ENCODE data around the gene HCCS. TPM values are rescaled to one million over a fixed set of nuclear protein-coding genes. Genes with fewer than 3 reads are reported as not detected.
"Not testable (repeated sequence)": the region's sequence is repeated elsewhere in the genome, so short reads cannot be mapped to it uniquely, and the experiment has no call there.

The HCCS gene
- total RNA-seq, 2 donors from 2014 or later, result 20.1 to 24.7 TPM

DNA sequence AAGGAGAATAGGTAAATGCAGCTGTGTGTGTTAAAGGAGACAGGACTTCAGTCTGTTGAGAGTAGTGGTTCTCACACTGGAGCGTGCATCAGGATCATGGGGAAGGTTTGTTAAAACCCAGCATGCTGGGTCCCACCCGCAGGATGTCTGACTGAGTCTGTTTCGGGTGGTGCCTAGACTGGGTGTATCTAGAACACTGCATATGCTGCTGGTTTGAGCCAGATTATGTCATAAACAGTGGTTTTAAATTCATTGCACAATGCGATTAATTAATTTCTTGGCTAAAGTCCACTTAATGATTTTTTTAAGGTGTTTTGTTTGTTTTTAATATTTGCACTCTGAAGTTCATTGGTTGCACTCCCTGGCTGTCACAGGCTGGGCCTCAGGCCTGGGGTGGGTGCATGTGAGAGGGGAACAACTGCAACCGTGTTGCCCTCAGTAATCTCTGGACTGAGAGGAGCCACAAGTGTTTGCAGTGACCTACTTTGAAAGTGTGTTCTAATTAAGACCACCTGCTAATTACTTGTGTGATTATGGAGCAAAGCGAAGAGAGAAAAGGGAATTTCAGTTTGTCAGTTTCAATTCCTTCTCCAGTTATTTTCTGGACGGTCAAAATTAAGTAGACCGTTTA is 8.3 kb downstream of the HCCS start:
- H3K27ac Mint-ChIP-seq, result no peak overlapping the region
- WGBS, 2 experiments (ENCODE audit: insufficient coverage in 1 of 2, insufficient read length in 1 of 2), result 96 to 100% methylated on average over 4 to 8 of the region's 8 CpGs
- no peak for DNase-seq
- H3K27me3 ChIP-seq (ENCODE audit: control insufficient read depth, insufficient read depth, low read length, poor library complexity, severe bottlenecking), result no peaks in the 10 kb centered on the region
- H3K4me1 ChIP-seq (ENCODE audit: control insufficient read depth, insufficient read depth, low read length), result no peaks in the 10 kb centered on the region
- peaks cover 54% of the 10 kb centered on the region for H3K36me3 Mint-ChIP-seq (ENCODE audit: low read depth)
- H3K4me3 ChIP-seq (ENCODE audit: low read length), result no peak overlapping the region
- H3K4me3 Mint-ChIP-seq, result no peak overlapping the region
- peaks cover 76% of the 10 kb centered on the region for H3K36me3 ChIP-seq (ENCODE audit: control insufficient read depth, insufficient read depth, low read length)
- H3K4me1 Mint-ChIP-seq, result no peaks in the 10 kb centered on the region
- H3K9me3 ChIP-seq (ENCODE audit: control insufficient read depth, low read length), result no peaks in the 10 kb centered on the region
- no peaks in the 10 kb centered on the region for H3K27me3 Mint-ChIP-seq (ENCODE audit: insufficient read depth)
- H3K27ac ChIP-seq (ENCODE audit: low read depth, low read length), result no peak overlapping the region
- H3K9me3 Mint-ChIP-seq, result peaks cover 29% of the 10 kb centered on the region
- no peak overlapping the region for H3K9ac ChIP-seq (ENCODE audit: extremely low read depth, low read length, poor library complexity, severe bottlenecking)
- TF ChIP-seq, protein P1, sequence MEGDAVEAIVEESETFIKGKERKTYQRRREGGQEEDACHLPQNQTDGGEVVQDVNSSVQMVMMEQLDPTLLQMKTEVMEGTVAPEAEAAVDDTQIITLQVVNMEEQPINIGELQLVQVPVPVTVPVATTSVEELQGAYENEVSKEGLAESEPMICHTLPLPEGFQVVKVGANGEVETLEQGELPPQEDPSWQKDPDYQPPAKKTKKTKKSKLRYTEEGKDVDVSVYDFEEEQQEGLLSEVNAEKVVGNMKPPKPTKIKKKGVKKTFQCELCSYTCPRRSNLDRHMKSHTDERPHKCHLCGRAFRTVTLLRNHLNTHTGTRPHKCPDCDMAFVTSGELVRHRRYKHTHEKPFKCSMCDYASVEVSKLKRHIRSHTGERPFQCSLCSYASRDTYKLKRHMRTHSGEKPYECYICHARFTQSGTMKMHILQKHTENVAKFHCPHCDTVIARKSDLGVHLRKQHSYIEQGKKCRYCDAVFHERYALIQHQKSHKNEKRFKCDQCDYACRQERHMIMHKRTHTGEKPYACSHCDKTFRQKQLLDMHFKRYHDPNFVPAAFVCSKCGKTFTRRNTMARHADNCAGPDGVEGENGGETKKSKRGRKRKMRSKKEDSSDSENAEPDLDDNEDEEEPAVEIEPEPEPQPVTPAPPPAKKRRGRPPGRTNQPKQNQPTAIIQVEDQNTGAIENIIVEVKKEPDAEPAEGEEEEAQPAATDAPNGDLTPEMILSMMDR (conservative IDR thresholded peaks at IDR 0.05), result no peak

DNA sequence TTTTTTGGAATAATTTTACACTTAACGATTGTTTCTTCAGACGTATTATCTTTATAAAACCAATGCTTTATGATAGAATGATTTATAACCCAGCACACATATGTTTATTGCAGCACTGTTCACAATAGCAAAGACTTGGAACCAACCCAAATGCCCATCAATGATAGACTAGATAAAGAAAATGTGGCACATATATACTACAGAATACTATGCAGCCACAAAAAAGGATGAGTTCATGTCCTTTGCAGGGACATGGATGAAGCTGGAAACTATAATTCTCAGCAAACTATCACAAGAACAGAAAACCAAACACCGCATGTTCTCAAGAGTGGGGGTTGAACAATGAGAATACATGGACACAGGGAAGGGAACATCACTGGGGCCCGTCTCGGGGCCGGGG is 12.0 kb downstream of the HCCS start:
- not testable (repeated sequence) for H3K4me1 Mint-ChIP-seq; H3K27ac Mint-ChIP-seq; H3K27me3 ChIP-seq (ENCODE audit: control insufficient read depth, insufficient read depth, low read length, poor library complexity, severe bottlenecking); H3K4me3 Mint-ChIP-seq; H3K27ac ChIP-seq (ENCODE audit: low read depth, low read length); H3K4me1 ChIP-seq (ENCODE audit: control insufficient read depth, insufficient read depth, low read length); DNase-seq; H3K27me3 Mint-ChIP-seq (ENCODE audit: insufficient read depth); H3K9ac ChIP-seq (ENCODE audit: extremely low read depth, low read length, poor library complexity, severe bottlenecking); H3K9me3 ChIP-seq (ENCODE audit: control insufficient read depth, low read length); H3K4me3 ChIP-seq (ENCODE audit: low read length)
- no CpG with 5 or more reads among the region's 6 CpGs for WGBS, 2 experiments (ENCODE audit: insufficient coverage in 1 of 2, insufficient read length in 1 of 2)
- Mint-ChIP-seq H3K9me3 (peaks cover 24% of the 10 kb centered on the region), H3K36me3 (ENCODE audit: low read depth) (peaks cover 34% of the 10 kb centered on the region)
- H3K36me3 ChIP-seq (ENCODE audit: control insufficient read depth, insufficient read depth, low read length), result peaks cover 40% of the 10 kb centered on the region

DNA sequence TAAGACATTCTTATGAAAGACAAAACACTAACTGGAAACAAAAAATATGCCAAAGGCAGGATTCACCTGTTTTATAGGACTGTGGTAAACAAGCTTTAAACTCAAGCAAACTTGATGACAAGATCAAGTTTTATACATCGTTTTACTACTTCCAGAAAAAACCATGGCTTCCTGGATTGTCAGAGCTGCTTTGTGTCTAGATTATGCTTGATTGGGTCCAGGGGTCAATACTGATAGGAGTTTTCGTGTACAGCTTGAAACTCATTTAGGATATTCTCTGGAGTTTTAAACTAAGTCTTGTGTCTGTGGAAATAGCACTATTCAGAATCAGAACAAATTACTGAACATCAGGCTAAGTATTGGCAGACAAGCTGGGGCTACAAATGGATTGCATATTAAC is 13.0 kb downstream of the HCCS start:
- peaks cover 29% of the 10 kb centered on the region for H3K36me3 Mint-ChIP-seq (ENCODE audit: low read depth)
- H3K27ac ChIP-seq (ENCODE audit: low read depth, low read length), result no peak overlapping the region
- no peaks in the 10 kb centered on the region for H3K27me3 Mint-ChIP-seq (ENCODE audit: insufficient read depth)
- peaks cover 28% of the 10 kb centered on the region for H3K9me3 Mint-ChIP-seq
- H3K4me3 Mint-ChIP-seq, result no peak overlapping the region
- peaks cover 35% of the 10 kb centered on the region for H3K36me3 ChIP-seq (ENCODE audit: control insufficient read depth, insufficient read depth, low read length)
- no peaks in the 10 kb centered on the region for H3K4me1 Mint-ChIP-seq
- H3K4me3 ChIP-seq (ENCODE audit: low read length), result no peak overlapping the region
- H3K9ac ChIP-seq (ENCODE audit: extremely low read depth, low read length, poor library complexity, severe bottlenecking), result no peak overlapping the region
- H3K27ac Mint-ChIP-seq, result no peak overlapping the region
- H3K27me3 ChIP-seq (ENCODE audit: control insufficient read depth, insufficient read depth, low read length, poor library complexity, severe bottlenecking), result no peaks in the 10 kb centered on the region
- TF ChIP-seq, protein P1 (conservative IDR thresholded peaks at IDR 0.05), result no peak
- no peaks in the 10 kb centered on the region for H3K9me3 ChIP-seq (ENCODE audit: control insufficient read depth, low read length)
- no peak for DNase-seq
- 94% methylated on average over 2 of the region's 2 CpGs; no CpG with 5 or more reads in 1 of the 2 experiments for WGBS, 2 experiments (ENCODE audit: insufficient coverage in 1 of 2, insufficient read length in 1 of 2)
- H3K4me1 ChIP-seq (ENCODE audit: control insufficient read depth, insufficient read depth, low read length), result no peaks in the 10 kb centered on the region

DNA sequence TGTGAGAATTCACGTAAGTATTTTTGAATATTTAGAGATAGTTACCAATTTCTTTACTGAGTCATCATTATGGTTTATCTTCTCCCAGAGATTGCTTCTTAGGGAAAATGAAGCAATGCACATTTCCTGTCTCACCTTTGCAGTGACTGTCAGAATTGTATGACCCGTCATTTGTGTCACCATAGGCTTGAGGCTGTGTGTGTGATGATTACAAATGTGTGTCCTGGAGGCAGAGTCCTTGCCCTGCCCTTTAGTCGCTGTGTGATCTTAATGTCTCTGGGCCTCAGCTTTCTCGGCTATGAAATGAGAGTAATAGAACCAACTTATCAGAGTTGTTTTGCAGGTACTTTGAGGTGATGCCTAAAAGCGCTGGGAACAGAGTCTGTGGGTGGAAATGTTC is 13.9 kb downstream of the HCCS start:
- no peak overlapping the region for H3K27ac Mint-ChIP-seq
- H3K27ac ChIP-seq (ENCODE audit: low read depth, low read length), result no peak overlapping the region
- TF ChIP-seq, protein P1 (conservative IDR thresholded peaks at IDR 0.05), result no peak

More for the DNA sequence above, 13.9 kb downstream of the HCCS start:
- DNase-seq, result no peak
- Mint-ChIP-seq H3K4me1 (no peaks in the 10 kb centered on the region), H3K27me3 (ENCODE audit: insufficient read depth) (no peaks in the 10 kb centered on the region), H3K4me3 (no peak overlapping the region), H3K9me3 (peaks cover 36% of the 10 kb centered on the region), H3K36me3 (ENCODE audit: low read depth) (peaks cover 28% of the 10 kb centered on the region)
- peaks cover 29% of the 10 kb centered on the region for H3K36me3 ChIP-seq (ENCODE audit: control insufficient read depth, insufficient read depth, low read length)
- H3K9me3 ChIP-seq (ENCODE audit: control insufficient read depth, low read length), result no peaks in the 10 kb centered on the region
- no peaks in the 10 kb centered on the region for H3K4me1 ChIP-seq (ENCODE audit: control insufficient read depth, insufficient read depth, low read length)
- H3K27me3 ChIP-seq (ENCODE audit: control insufficient read depth, insufficient read depth, low read length, poor library complexity, severe bottlenecking), result no peaks in the 10 kb centered on the region
- 89% methylated on average over 5 of the region's 5 CpGs; no CpG with 5 or more reads in 1 of the 2 experiments for WGBS, 2 experiments (ENCODE audit: insufficient coverage in 1 of 2, insufficient read length in 1 of 2)
- H3K9ac ChIP-seq (ENCODE audit: extremely low read depth, low read length, poor library complexity, severe bottlenecking), result no peak overlapping the region
- H3K4me3 ChIP-seq (ENCODE audit: low read length), result no peak overlapping the region
